A549 treated with CpdA at 1 μM for 4 hours (cell line): ENCODE measurements around the gene EDNRB. TPM values are rescaled to one million over a fixed set of nuclear protein-coding genes. Genes with fewer than 3 reads are reported as not detected.

ENCODE experiments used
- total RNA-seq: library from RNA; stranded (reverse); fragments of 200-300 nt; extraction: Qiagen RNA extraction; gene quantifications from 5 replicates; pipeline ENCODE4 v1.2.3, GENCODE V29; 2022; ENCODE audit warnings: low read depth

EDNRB gene
- not detected in 5 replicates for total RNA-seq

GRCh38 chr13:77918391-77919245, at the start of gene EDNRB:
Gene EDNRB (minus strand): TSS chr13:77918831. CDS start chr13:77918573, 258 bp downstream.

Other genes starting within 250 kb of the EDNRB start
- 0.45 to 0.90 TPM (median 0.64 TPM) in 5 replicates for gene SLAIN1, start 221.1 kb downstream of the EDNRB start, total RNA-seq